Measurements from ENCODE around the gene KRT222. TPM values are rescaled to one million over a fixed set of nuclear protein-coding genes. Genes with fewer than 3 reads are reported as not detected.

KRT222 gene
- total RNA-seq, 2 experiments from 2014 or later = 0.22 TPM; not detected in 1

DNA sequence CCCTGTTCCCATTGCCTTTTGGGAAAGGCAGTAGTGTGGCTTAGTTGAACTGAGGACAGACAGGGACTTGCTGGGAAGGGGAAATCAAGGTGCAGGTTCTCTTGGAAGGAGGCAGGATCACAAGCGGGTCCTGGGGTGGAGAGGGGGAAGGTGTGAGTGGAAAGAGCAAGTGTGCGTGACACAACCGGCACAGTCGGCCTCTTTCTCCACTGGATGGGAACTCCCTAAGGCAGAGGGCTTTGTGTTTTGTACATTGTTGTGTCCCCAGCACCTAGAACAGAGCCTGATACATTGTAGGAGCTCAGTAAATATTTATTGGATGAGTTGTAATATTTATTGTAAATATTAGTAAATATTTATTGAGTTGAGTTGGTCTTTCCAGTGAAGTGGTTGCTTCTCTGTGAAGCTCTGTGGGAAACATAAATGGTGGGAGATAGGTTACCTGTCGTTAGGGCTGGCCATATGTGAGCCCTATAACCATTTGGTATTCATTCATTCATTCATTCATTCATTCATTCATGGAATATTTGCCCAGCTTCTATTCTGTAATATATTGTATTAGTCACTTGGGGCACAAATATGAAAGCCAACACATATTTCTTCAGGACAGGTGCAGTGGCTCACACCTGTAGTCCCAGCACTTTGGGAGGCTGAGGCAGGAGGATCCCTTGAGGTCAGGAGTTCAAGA lies 51.4 kb downstream of the KRT222 start:
- peaks cover 81% of the 10 kb centered on the region for H3K4me1 Mint-ChIP-seq
- H3K4me3 Mint-ChIP-seq = peak overlapping the region; percentile 73
- DNase-seq = no peak
- peaks cover 5% of the 10 kb centered on the region for H3K36me3 Mint-ChIP-seq
- peak overlapping the region; percentile 92 for H3K27ac Mint-ChIP-seq
- no peaks in the 10 kb centered on the region for H3K27me3 Mint-ChIP-seq
- no peaks in the 10 kb centered on the region for H3K9me3 Mint-ChIP-seq

DNA sequence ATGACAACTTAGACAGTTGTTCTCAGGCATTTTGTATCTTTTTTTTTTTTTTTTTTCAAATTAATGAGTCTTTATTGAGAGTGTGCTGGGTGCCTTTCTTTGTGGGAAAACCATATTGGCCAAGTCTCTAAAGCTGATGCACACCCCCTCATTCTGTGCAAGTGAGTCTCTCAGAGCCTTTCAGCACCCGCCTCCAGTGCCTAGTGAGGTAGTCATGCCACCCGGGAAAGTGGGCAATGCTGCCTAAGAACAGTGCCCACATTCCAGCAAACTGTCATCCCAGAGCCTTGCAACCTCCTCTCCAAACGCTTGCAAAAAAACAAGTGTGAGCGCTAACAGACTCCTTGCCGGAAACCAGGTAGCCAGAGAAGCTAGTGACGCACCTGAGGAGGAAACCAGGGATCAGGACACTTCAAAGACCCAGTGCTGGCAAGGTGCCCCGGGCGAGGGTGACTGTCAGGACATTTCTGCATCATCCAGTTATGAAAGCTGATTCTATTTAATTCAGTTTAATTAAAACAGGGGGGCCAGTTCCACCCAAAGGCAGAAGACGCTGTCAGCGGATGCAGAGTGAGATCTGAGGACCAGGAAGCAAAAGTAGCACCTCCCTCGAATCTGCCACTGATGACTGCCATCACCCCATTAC lies 52.3 kb downstream of the KRT222 start:
- H3K9me3 Mint-ChIP-seq = no peaks in the 10 kb centered on the region
- peak overlapping the region; percentile 92 for H3K27ac Mint-ChIP-seq
- no peaks in the 10 kb centered on the region for H3K27me3 Mint-ChIP-seq
- H3K36me3 Mint-ChIP-seq = peaks cover 5% of the 10 kb centered on the region
- DNase-seq = peak; percentile 76
- peak overlapping the region; percentile 73 for H3K4me3 Mint-ChIP-seq
- H3K4me1 Mint-ChIP-seq = peaks cover 88% of the 10 kb centered on the region

DNA sequence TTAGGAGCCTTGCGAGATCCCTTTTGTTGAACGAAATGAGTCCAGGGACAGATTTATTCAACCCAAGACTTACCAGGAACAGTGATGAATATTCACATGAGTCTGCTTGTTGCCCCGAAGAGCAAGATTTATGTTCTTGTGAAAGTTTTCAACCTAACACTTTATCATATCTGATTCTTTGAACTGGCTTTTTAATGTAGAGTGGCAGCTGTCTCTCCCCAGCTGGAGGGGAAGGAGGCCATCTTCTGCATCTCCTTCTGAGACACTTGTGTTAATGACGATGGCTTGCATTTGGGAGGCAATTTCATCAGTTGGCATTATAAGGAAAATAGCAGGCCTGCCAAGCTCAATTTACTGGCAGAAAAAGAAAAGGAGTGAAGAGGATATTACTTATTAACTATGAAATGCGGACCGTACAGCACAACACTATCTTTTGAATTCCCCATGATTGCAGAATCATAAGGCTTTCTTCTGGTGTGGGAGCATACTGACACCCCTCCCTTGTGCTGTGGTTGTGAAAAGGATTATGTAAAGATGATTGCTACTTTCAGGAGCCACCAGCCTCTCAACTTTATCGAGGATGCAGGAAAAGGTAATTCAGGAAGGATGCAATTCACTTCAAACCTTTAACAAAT lies 53.0 kb downstream of the KRT222 start:
- no peak for DNase-seq
- Mint-ChIP-seq H3K4me1 (peaks cover 93% of the 10 kb centered on the region), H3K9me3 (no peaks in the 10 kb centered on the region), H3K4me3 (peak overlapping the region; percentile 23), H3K27ac (peak overlapping the region; percentile 75), H3K36me3 (peaks cover 5% of the 10 kb centered on the region), H3K27me3 (no peaks in the 10 kb centered on the region)

DNA sequence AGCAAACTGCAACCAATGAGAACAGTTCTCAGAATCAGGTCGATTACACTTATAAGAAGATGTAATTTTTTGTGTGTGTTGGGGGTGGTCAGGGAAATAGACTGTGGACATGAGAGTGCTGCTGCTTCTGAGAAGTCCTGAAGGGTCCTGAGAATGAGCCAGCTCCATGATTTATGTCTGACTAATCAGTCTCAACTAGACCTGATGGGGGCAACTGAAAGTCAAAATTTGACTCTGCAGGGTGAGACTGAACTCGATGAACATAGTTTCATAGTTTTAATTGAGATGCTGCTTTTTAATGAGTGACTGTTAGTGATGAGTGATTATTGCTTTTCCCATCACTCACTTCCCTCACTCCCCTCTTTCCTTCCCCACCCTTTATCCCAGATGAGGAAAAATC lies 54.6 kb downstream of the KRT222 start:
- H3K4me3 Mint-ChIP-seq = peak overlapping the region; percentile 36
- no peaks in the 10 kb centered on the region for H3K9me3 Mint-ChIP-seq
- no peaks in the 10 kb centered on the region for H3K27me3 Mint-ChIP-seq
- H3K4me1 Mint-ChIP-seq = peaks cover 92% of the 10 kb centered on the region
- H3K27ac Mint-ChIP-seq = peak overlapping the region; percentile 77
- H3K36me3 Mint-ChIP-seq = peaks cover 5% of the 10 kb centered on the region
- DNase-seq = no peak

DNA sequence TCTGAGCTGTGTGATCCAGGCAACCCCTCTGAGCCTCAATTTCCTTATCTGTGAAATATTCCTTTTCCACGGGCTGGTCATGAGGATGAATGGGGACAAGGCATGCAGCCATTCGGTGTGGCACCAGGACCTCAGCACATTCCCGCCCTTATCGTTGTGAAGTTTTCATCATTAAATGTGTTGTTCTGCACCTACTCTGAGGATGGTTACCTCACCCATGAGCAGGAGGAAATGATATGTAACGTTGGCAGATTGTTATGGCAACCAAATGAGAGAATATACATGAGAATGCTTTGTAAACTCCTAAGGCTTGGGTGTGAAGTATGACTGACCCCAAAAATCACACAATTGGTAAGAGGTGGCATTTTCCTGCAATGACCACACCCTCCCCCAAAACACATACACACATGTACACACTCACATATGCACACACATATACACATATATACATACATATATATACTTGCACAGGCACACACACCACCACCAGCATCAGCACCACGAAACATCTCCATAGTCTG lies 56.9 kb downstream of the KRT222 start:
- Mint-ChIP-seq H3K4me3 (peak overlapping the region; percentile 41), H3K4me1 (peaks cover 94% of the 10 kb centered on the region)
- no peak for DNase-seq

DNA sequence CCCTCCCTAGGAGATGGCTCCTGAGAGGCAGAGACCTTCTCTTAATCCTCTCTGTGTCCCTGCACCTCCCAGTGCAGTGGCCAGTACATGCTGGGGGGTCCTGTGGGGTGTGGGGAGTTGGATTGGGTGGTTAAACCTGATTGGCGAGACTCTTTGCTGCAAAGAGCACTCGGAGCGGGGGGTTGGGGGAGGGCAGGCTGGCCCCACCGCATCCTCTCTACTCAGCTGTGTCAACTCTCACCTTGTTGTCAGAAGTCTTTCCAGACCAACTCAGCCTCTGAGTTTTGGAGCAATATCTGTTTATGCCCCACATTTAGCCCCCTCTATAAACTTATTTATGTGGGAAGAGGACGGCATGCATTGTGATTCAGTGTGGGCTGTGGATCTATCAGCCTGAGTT lies 57.3 kb downstream of the KRT222 start:
- Mint-ChIP-seq H3K27me3 (no peaks in the 10 kb centered on the region), H3K27ac (peak overlapping the region; percentile 85), H3K4me3 (peak overlapping the region; percentile 41)

More for the DNA sequence above, 56.9 kb downstream of the KRT222 start:
- Mint-ChIP-seq H3K27ac (peak overlapping the region; percentile 85), H3K36me3 (peaks cover 10% of the 10 kb centered on the region), H3K27me3 (no peaks in the 10 kb centered on the region), H3K9me3 (no peaks in the 10 kb centered on the region)

DNA sequence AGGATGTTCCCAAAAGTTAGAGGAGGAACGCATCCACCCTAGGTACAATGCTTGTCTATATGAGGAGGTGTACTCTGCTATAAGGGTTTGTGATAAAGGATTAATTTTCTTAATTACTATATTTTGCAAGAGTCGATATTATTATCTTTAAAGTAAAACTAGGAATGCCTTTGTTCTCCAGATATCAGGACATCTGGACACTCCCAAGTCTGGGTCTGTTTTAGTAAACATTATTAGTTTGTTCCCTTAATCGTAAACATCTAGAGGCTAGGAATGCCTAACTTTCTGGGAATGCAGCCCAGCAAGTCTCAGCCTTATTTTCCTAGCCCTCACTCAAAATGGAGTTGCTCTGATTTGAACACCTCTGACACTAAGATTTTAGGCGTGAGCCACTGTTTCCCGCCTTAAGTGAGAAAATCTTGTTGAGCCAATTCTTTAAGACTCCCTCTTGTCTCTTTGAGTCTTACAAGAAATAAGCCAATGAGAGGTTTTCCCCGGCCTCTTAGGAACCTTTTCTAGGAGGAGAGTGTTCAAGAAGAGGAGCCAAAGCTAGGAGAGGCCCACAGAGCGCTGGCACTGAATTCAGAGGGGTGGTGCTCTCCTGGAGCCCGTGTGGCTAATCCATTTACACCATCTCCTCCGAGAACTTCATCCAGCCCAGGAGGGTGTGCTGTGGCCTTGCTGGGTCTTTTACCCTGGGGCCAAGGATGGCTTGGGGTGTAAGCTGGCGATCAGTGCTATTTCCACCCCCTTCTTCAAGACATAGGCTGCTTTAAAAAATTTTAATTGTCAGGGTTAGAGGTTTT lies 58.2 kb downstream of the KRT222 start:
- Mint-ChIP-seq H3K36me3 (peaks cover 11% of the 10 kb centered on the region), H3K4me1 (peaks cover 95% of the 10 kb centered on the region), H3K9me3 (no peaks in the 10 kb centered on the region), H3K27me3 (no peaks in the 10 kb centered on the region), H3K27ac (peak overlapping the region; percentile 85), H3K4me3 (no peak overlapping the region)
- DNase-seq = no peak

More for the DNA sequence above, 57.3 kb downstream of the KRT222 start:
- H3K4me1 Mint-ChIP-seq = peaks cover 94% of the 10 kb centered on the region
- H3K9me3 Mint-ChIP-seq = no peaks in the 10 kb centered on the region
- H3K36me3 Mint-ChIP-seq = peaks cover 9% of the 10 kb centered on the region
- peak; percentile 58 for DNase-seq

DNA sequence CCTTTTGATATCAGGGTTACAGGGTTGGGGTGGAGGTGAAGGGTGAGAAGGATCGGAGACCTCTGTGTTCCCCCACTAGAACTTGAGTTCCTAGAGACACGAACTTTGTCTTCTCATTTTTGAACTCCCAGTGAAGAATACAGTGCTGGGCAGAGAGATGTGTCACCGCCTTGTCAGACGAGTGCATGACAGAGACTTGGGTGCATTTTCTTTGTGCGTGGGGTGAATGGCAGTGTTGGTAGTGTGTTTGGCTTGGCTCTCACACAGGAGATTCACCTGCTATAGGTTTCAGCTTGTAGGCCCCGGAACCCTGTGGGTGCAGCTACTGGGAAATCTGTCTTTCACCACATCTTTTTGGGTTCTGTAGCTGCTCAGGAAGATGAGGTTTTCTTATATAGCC lies 59.7 kb downstream of the KRT222 start:
- H3K4me3 Mint-ChIP-seq = peak overlapping the region; percentile 54
- peaks cover 96% of the 10 kb centered on the region for H3K4me1 Mint-ChIP-seq
- H3K27me3 Mint-ChIP-seq = no peaks in the 10 kb centered on the region
- peak overlapping the region; percentile 95 for H3K27ac Mint-ChIP-seq
- peaks cover 2% of the 10 kb centered on the region for H3K9me3 Mint-ChIP-seq
- DNase-seq = peak; percentile 69
- peaks cover 16% of the 10 kb centered on the region for H3K36me3 Mint-ChIP-seq

Other genes with a start within 250 kb of the KRT222 start
- gene TOP2A, start 247.3 kb downstream of the KRT222 start, total RNA-seq = 100 to 1,000 TPM; 244 to 245 TPM
- 1 to 10 TPM; 5.6 to 6.5 TPM for gene IGFBP4, start 221.7 kb downstream of the KRT222 start, total RNA-seq
- gene TNS4, start 163.6 kb downstream of the KRT222 start, total RNA-seq = 1 to 10 TPM; 7.3 to 7.6 TPM
- gene CCR7, start 99.7 kb downstream of the KRT222 start, total RNA-seq = 100 to 1,000 TPM; 260 to 274 TPM
- 100 to 1,000 TPM; 107 to 118 TPM for gene SMARCE1, start 17.4 kb downstream of the KRT222 start, total RNA-seq
- gene KRT24, start 38.6 kb upstream of the KRT222 start, total RNA-seq = not detected
- gene KRT25, start 90.2 kb upstream of the KRT222 start, total RNA-seq = not detected
- gene KRT26, start 107.0 kb upstream of the KRT222 start, total RNA-seq = not detected
- gene KRT27, start 117.4 kb upstream of the KRT222 start, total RNA-seq = not detected
- gene KRT28, start 134.8 kb upstream of the KRT222 start, total RNA-seq = not detected
- gene KRT10, start 157.4 kb upstream of the KRT222 start, total RNA-seq = 10 to 100 TPM; 41.9 to 48.6 TPM
- gene KRT12, start 202.0 kb upstream of the KRT222 start, total RNA-seq = not detected
- gene KRT20, start 220.1 kb upstream of the KRT222 start, total RNA-seq = not detected

Measured in activated naive CD8-positive, alpha-beta T cell treated with anti-CD3 and anti-CD28 coated beads for 36 hours (primary cell).